MCF 10A (cell line): Measurements from ENCODE around the gene ACTR5. TPM values are rescaled to one million over a fixed set of nuclear protein-coding genes. Genes with fewer than 3 reads are reported as not detected.

Source experiments
- BruUV-seq: library from RNA; stranded (reverse); fragments of 400-500 nt; replicated peaks from 2 replicates; lab custom pipeline; 2021; lab: Mats Ljungman, UMichigan
- CTCF ChIA-PET: fragments of 300-600 bp; sonication (Branson Sonifier 250); formaldehyde crosslinking; extraction: SDS; loops from one replicate; lab custom pipeline; 2021; ENCODE audit warnings: antibody characterized with exemption, inconsistent platforms; lab: Yijun Ruan, JAX
- POLR2A ChIA-PET: fragments of 300-600, 350-650 bp; sonication (Branson Sonifier 250); formaldehyde crosslinking; extraction: SDS; loops from one replicate; lab custom pipeline; 2020; ENCODE audit warnings: antibody characterized with exemption, inconsistent platforms; lab: Yijun Ruan, JAX
- DNase-seq: peaks from one replicate; pipeline ENCODE4 v3.0.0-alpha.2; 2018; ENCODE audit not compliant: unreplicated experiment
- H3K27ac Mint-ChIP-seq: one replicate; pipeline ENCODE4 v1.8.0; 2022; ENCODE audit warnings: mild to moderate bottlenecking, low read depth, mixed read lengths; ENCODE audit not compliant: unreplicated experiment
- H3K27me3 Mint-ChIP-seq: one replicate; pipeline ENCODE4 v1.8.0; 2022; ENCODE audit warnings: mixed read lengths; ENCODE audit not compliant: insufficient read depth, unreplicated experiment
- H3K36me3 Mint-ChIP-seq: one replicate; pipeline ENCODE4 v1.8.0; 2022; ENCODE audit warnings: mild to moderate bottlenecking, moderate library complexity, mixed read lengths; ENCODE audit not compliant: insufficient read depth, unreplicated experiment
- H3K4me1 Mint-ChIP-seq: one replicate; pipeline ENCODE4 v1.8.0; 2022; ENCODE audit warnings: mixed read lengths; ENCODE audit not compliant: insufficient read depth, unreplicated experiment
- H3K4me3 Mint-ChIP-seq: one replicate; pipeline ENCODE4 v1.8.0; 2022; ENCODE audit warnings: mild to moderate bottlenecking, moderate library complexity, mixed read lengths; ENCODE audit not compliant: unreplicated experiment
- H3K9me3 Mint-ChIP-seq: one replicate; pipeline ENCODE4 v1.8.0; 2022; ENCODE audit warnings: mixed read lengths; ENCODE audit not compliant: unreplicated experiment
- CTCF ChIP-seq: fragments of 200-600 bp; IDR thresholded peaks from one replicate; pipeline ENCODE4 v1.8.0; 2022; ENCODE audit warnings: antibody characterized with exemption, mild to moderate bottlenecking; ENCODE audit not compliant: unreplicated experiment
- intact Hi-C: fragments of 100-400 bp; cut with micrococcal nuclease; formaldehyde crosslinking; loops from 2 replicates; pipeline ENCODE4 v1.14.1; 2022
- total RNA-seq: library from RNA; stranded (reverse); gene quantifications from 2 replicates; pipeline ENCODE4 v1.2.3, GENCODE V29; 2022

ACTR5 gene
- total RNA-seq, 1 experiment from 2014 or later = 6.0 TPM

- H3K27ac Mint-ChIP-seq = no peak overlapping the region
- peaks cover 93% of the 10 kb centered on the region for H3K27me3 Mint-ChIP-seq
- peak; percentile 95 for TF ChIP-seq CTCF
- POLR2A ChIA-PET = interaction anchor here (0.7 to 2.4 kb wide), 2 partner anchors 17 to 81 kb away, joined by 3 to 10 read pairs; partner anchors contain the start of gene ACTR5
- H3K36me3 Mint-ChIP-seq = no peaks in the 10 kb centered on the region
- H3K4me1 Mint-ChIP-seq = peaks cover 6% of the 10 kb centered on the region
- no TSS peak for BruUV-seq
- no peaks in the 10 kb centered on the region for H3K9me3 Mint-ChIP-seq
- H3K4me3 Mint-ChIP-seq = peak overlapping the region; percentile 52
- CTCF ChIA-PET = interaction anchor here (0.5 to 6.0 kb wide), 30 partner anchors 8 to 1170 kb away, joined by 3 to 71 read pairs (median 4); partner anchors contain the start of gene ACTR5
- intact Hi-C loops = loop anchor here (1.0 kb wide), 1 partner anchor 85 kb away; no protein-coding TSS in a partner anchor
- peak; percentile 59 for DNase-seq
Observed at GRCh38 chr20:38730989-38731737, 17.1 kb upstream of the ACTR5 start.

GRCh38 chr20:38731738-38732113, 16.5 kb upstream of the ACTR5 start:
- Mint-ChIP-seq H3K4me3 (peak overlapping the region; percentile 52), H3K27ac (no peak overlapping the region), H3K36me3 (no peaks in the 10 kb centered on the region), H3K4me1 (peaks cover 6% of the 10 kb centered on the region), H3K27me3 (peaks cover 93% of the 10 kb centered on the region), H3K9me3 (no peaks in the 10 kb centered on the region)
- ChIA-PET POLR2A (interaction anchor here (2.4 kb wide), 1 partner anchor 17 kb away, joined by 10 read pairs; the partner anchor contains the start of gene ACTR5), CTCF (interaction anchor here (0.7 to 6.0 kb wide), 19 partner anchors 8 to 200 kb away, joined by 3 to 71 read pairs (median 5); partner anchors contain the start of gene ACTR5)
- intact Hi-C loops = loop anchor here (1.0 kb wide), 1 partner anchor 85 kb away; no protein-coding TSS in a partner anchor
- no TSS peak for BruUV-seq
- TF ChIP-seq CTCF = no peak
- DNase-seq = no peak

DNA sequence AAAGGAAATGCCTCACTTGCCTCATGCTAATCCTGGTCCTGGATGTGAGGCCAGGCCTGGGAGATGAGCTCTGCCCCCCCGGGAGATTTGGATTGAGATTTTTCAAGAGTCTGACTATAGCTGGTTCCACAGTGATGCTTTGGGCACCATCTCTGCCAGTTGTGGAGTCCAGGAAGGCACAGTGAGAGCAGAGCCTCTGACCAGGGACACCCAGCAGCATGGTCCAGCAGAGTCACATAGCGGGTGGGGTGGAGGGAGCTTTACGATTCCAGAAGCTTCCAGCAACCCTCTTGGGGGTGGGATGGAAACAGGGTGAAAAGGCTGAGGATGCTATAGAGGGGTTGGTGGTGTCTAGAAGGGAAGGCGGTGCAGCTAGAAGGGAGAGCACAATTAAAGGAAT, 15.3 kb upstream of the ACTR5 start:
- H3K9me3 Mint-ChIP-seq = no peaks in the 10 kb centered on the region
- BruUV-seq = no TSS peak
- H3K27me3 Mint-ChIP-seq = peaks cover 89% of the 10 kb centered on the region
- H3K36me3 Mint-ChIP-seq = no peaks in the 10 kb centered on the region
- DNase-seq = no peak
- H3K4me3 Mint-ChIP-seq = no peak overlapping the region
- peaks cover 6% of the 10 kb centered on the region for H3K4me1 Mint-ChIP-seq
- ChIA-PET CTCF (interaction anchor here (0.6 to 6.0 kb wide), 14 partner anchors 11 to 315 kb away, joined by 3 to 71 read pairs (median 4); partner anchors contain the start of gene ACTR5), POLR2A (interaction anchor here (2.4 kb wide), 1 partner anchor 15 kb away, joined by 10 read pairs; the partner anchor contains the start of gene ACTR5)
- no peak overlapping the region for H3K27ac Mint-ChIP-seq
- no peak for TF ChIP-seq CTCF
- intact Hi-C loops = no loop called here

- H3K27ac Mint-ChIP-seq = no peak overlapping the region
- BruUV-seq = no TSS peak
- peaks cover 3% of the 10 kb centered on the region for H3K4me1 Mint-ChIP-seq
- H3K4me3 Mint-ChIP-seq = no peak overlapping the region
- intact Hi-C loops = no loop called here
- H3K36me3 Mint-ChIP-seq = no peaks in the 10 kb centered on the region
- no peaks in the 10 kb centered on the region for H3K9me3 Mint-ChIP-seq
- DNase-seq = no peak
- POLR2A ChIA-PET = interaction anchor here (1.2 kb wide), 1 partner anchor 55 kb away, joined by 3 read pairs; no protein-coding TSS in a partner anchor
- peaks cover 81% of the 10 kb centered on the region for H3K27me3 Mint-ChIP-seq
- TF ChIP-seq CTCF = no peak
- CTCF ChIA-PET = interaction anchor here (0.7 to 1.3 kb wide), 2 partner anchors 86 to 219 kb away, joined by 3 read pairs; no protein-coding TSS in a partner anchor
Observed at GRCh38 chr20:38735172-38735571, 13.1 kb upstream of the ACTR5 start.
